Cardiac septum (tissue), 1 donor: ENCODE measurements around the gene H2AZ1. TPM values are rescaled to one million over a fixed set of nuclear protein-coding genes. Genes with fewer than 3 reads are reported as not detected.

Experiments used
- DNase-seq: peaks from one replicate; pipeline ENCODE4 v3.0.0-alpha.2; 2020; ENCODE audit warnings: low spot score
- intact Hi-C: fragments of 100-400 bp; cut with DNase I; formaldehyde crosslinking; loops from one replicate; pipeline ENCODE4 v1.14.0; 2022
- total RNA-seq: library from RNA; stranded (reverse); fragmentation: NEBNext Ultra II Directional; extraction: Animal tissue kit (Norgen Biotek cat#: 25700); gene quantifications from one replicate; pipeline ENCODE4 v1.2.1, GENCODE V29; 2021
- donor health status: DM: no; HTN: no; CAD: no.

The H2AZ1 gene
- total RNA-seq, 1 donor from 2014 or later = 49.5 TPM

GRCh38 chr4:99947608-99948007, 2.5 kb downstream of the H2AZ1 start:
- intact Hi-C loops = loop anchor here (5.0 kb wide), 1 partner anchor 140 kb away; no protein-coding TSS in a partner anchor
- no peak for DNase-seq

GRCh38 chr4:99947190-99947578, 2.9 kb downstream of the H2AZ1 start:
- DNase-seq = no peak
- intact Hi-C loops = loop anchor here (5.0 kb wide), 1 partner anchor 140 kb away; no protein-coding TSS in a partner anchor

- DNase-seq = peak; percentile 93
- intact Hi-C loops = loop anchor here (5.0 kb wide), 1 partner anchor 139 kb away; no protein-coding TSS in a partner anchor
Measured at GRCh38 chr4:99946356-99947189, 3.5 kb downstream of the H2AZ1 start, which contains the start of gene DNAJB14. DNAJB14 (minus strand) TSS chr4:99946618; CDS start chr4:99946571, 47 bp downstream.

GRCh38 chr4:99945718-99946355, 4.2 kb downstream of the H2AZ1 start:
- no peak for DNase-seq
- intact Hi-C loops = loop anchor here (5.0 kb wide), 1 partner anchor 139 kb away; no protein-coding TSS in a partner anchor

GRCh38 chr4:99943904-99944437, 6.1 kb downstream of the H2AZ1 start:
- intact Hi-C loops = no loop called here
- DNase-seq = no peak

- intact Hi-C loops = no loop called here
- DNase-seq = no peak
Measured at GRCh38 chr4:99938243-99938753, 11.8 kb downstream of the H2AZ1 start.

- no peak for DNase-seq
- intact Hi-C loops = no loop called here
Measured at GRCh38 chr4:99934891-99935290, 15.2 kb downstream of the H2AZ1 start.

GRCh38 chr4:99927566-99927965, 22.5 kb downstream of the H2AZ1 start:
- DNase-seq = no peak
- intact Hi-C loops = no loop called here

GRCh38 chr4:99921174-99921573, 28.9 kb downstream of the H2AZ1 start:
- no peak for DNase-seq

GRCh38 chr4:99918656-99919055, 31.4 kb downstream of the H2AZ1 start:
- DNase-seq = no peak
- intact Hi-C loops = no loop called here

More at GRCh38 chr4:99921174-99921573, 28.9 kb downstream of the H2AZ1 start:
- intact Hi-C loops = no loop called here

GRCh38 chr4:99917575-99917974, 32.5 kb downstream of the H2AZ1 start:
- intact Hi-C loops = no loop called here

GRCh38 chr4:99915449-99915848, 34.6 kb downstream of the H2AZ1 start:
- DNase-seq = no peak
- intact Hi-C loops = no loop called here

More at GRCh38 chr4:99917575-99917974, 32.5 kb downstream of the H2AZ1 start:
- DNase-seq = no peak

Other genes with a start within 250 kb of the H2AZ1 start
- gene DAPP1, start 133.4 kb downstream of the H2AZ1 start, total RNA-seq = 0.43 TPM
- 26.4 TPM for gene LAMTOR3, start 55.8 kb downstream of the H2AZ1 start, total RNA-seq
- gene DNAJB14, start 3.7 kb downstream of the H2AZ1 start, total RNA-seq = 19.5 TPM
- gene DDIT4L, start 240.2 kb upstream of the H2AZ1 start, total RNA-seq = 1.4 TPM